Measurements from ENCODE around the gene SLC7A6OS. TPM values are rescaled to one million over a fixed set of nuclear protein-coding genes. Genes with fewer than 3 reads are reported as not detected.

The SLC7A6OS gene
- polyA plus RNA-seq, 3 donors, result 9.3 to 10.5 (median 9.7) TPM

- Histone ChIP-seq H3K79me2 (ENCODE audit: insufficient read depth, low read length) (peaks cover 15% of the 10 kb centered on the region), H3K4me3 (replicated peaks in 1 of 3; ENCODE audit: low read depth in 2 of 3, low read length in 3 of 3) (no peak overlapping the region), H3K4me1 (ENCODE audit: control insufficient read depth in 1 of 2, insufficient read depth in 2 of 2, low read length in 2 of 2) (peaks cover 20 to 23% of the 10 kb centered on the region in 2 donors), H3K9me3 (replicated peaks in 1 of 2; ENCODE audit: control insufficient read depth in 1 of 2, insufficient read depth in 1 of 2, low read length in 2 of 2) (no peaks in the 10 kb centered on the region), H3K4me2 (replicated peaks; ENCODE audit: extremely low read depth, low read length, poor library complexity, severe bottlenecking) (no peak overlapping the region), H3K9ac (ENCODE audit: insufficient read depth, low read length, poor library complexity, severe bottlenecking) (no peak overlapping the region), H3K36me3 (replicated peaks in 1 of 2; ENCODE audit: control insufficient read depth in 1 of 2, insufficient read depth in 2 of 2, low read length in 2 of 2) (peaks cover 55 to 77% of the 10 kb centered on the region in 2 donors), H2AFZ (ENCODE audit: insufficient read depth, low read depth, low read length, poor library complexity, severe bottlenecking) (no peak overlapping the region), H3K27me3 (ENCODE audit: control insufficient read depth in 2 of 2, insufficient read depth in 2 of 2, low read length in 2 of 2) (no peaks in the 10 kb centered on the region), H3K27ac (ENCODE audit: low read depth in 1 of 2, low read length in 2 of 2) (no peak overlapping the region), H4K20me1 (ENCODE audit: insufficient read depth, low read length) (peaks cover 8% of the 10 kb centered on the region)
- no peak overlapping the region for H3K27ac Mint-ChIP-seq
- TF ChIP-seq CTCF (IDR thresholded peaks at IDR 0.05), result no peak
- H3K27me3 Mint-ChIP-seq (ENCODE audit: low read depth in 3 of 3), result peaks cover 0 to 2% (median 0%) of the 10 kb centered on the region in 3 donors
- DNase-seq, result no peak
- no peak overlapping the region for H3K4me3 Mint-ChIP-seq
- H3K36me3 Mint-ChIP-seq, result peaks cover 63 to 90% of the 10 kb centered on the region in 2 donors
- intact Hi-C loops (cut with micrococcal nuclease), result no loop called here
- 100% methylated on average over 2 of the region's 5 CpGs for WGBS (ENCODE audit: insufficient coverage)
- H3K9me3 Mint-ChIP-seq, result peaks cover 0 to 2% (median 0%) of the 10 kb centered on the region in 7 donors
- peaks cover 28% of the 10 kb centered on the region for H3K4me1 Mint-ChIP-seq
Observed at GRCh38 chr16:68252383-68252782, 58.4 kb downstream of the SLC7A6OS start.

DNA sequence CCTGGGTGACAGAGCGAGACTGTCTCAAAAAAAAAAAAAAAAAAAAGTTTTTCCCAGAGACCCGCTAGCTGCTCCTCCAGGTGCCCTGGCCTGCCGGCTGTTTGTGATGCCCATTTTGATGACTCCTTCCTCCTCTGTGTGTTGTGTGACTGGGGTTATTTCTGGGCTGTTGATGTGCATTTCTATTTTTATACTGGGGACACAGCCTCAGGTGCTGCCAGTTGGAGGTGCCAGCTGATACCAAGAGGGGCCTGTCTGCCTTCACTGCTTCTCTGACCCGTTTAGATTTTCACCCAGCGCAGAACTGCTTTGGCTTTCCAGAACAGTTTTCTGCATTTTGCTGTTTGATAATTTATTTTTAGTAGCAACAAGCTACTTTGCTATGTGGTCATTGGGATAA lies 58.9 kb downstream of the SLC7A6OS start:
- intact Hi-C loops (cut with micrococcal nuclease), result no loop called here
- H3K27ac Mint-ChIP-seq, result no peak overlapping the region
- H3K27me3 Mint-ChIP-seq (ENCODE audit: low read depth in 3 of 3), result peaks cover 0 to 2% (median 0%) of the 10 kb centered on the region in 3 donors
- Histone ChIP-seq H3K79me2 (ENCODE audit: insufficient read depth, low read length) (peaks cover 20% of the 10 kb centered on the region), H3K4me2 (replicated peaks; ENCODE audit: extremely low read depth, low read length, poor library complexity, severe bottlenecking) (no peak overlapping the region), H3K4me1 (ENCODE audit: control insufficient read depth in 1 of 2, insufficient read depth in 2 of 2, low read length in 2 of 2) (peaks cover 20 to 23% of the 10 kb centered on the region in 2 donors), H4K20me1 (ENCODE audit: insufficient read depth, low read length) (peaks cover 8% of the 10 kb centered on the region), H2AFZ (ENCODE audit: insufficient read depth, low read depth, low read length, poor library complexity, severe bottlenecking) (no peak overlapping the region), H3K36me3 (replicated peaks in 1 of 2; ENCODE audit: control insufficient read depth in 1 of 2, insufficient read depth in 2 of 2, low read length in 2 of 2) (peaks cover 55 to 77% of the 10 kb centered on the region in 2 donors), H3K4me3 (replicated peaks in 1 of 3; ENCODE audit: low read depth in 2 of 3, low read length in 3 of 3) (no peak overlapping the region), H3K27ac (ENCODE audit: low read depth in 1 of 2, low read length in 2 of 2) (no peak overlapping the region), H3K9me3 (replicated peaks in 1 of 2; ENCODE audit: control insufficient read depth in 1 of 2, insufficient read depth in 1 of 2, low read length in 2 of 2) (no peaks in the 10 kb centered on the region), H3K27me3 (ENCODE audit: control insufficient read depth in 2 of 2, insufficient read depth in 2 of 2, low read length in 2 of 2) (no peaks in the 10 kb centered on the region), H3K9ac (ENCODE audit: insufficient read depth, low read length, poor library complexity, severe bottlenecking) (no peak overlapping the region)
- 82% methylated on average over 3 of the region's 5 CpGs for WGBS (ENCODE audit: insufficient coverage)
- peaks cover 63 to 89% of the 10 kb centered on the region in 2 donors for H3K36me3 Mint-ChIP-seq
- no peak for DNase-seq
- no peak overlapping the region for H3K4me3 Mint-ChIP-seq
- H3K4me1 Mint-ChIP-seq, result peaks cover 28% of the 10 kb centered on the region
- no peak for TF ChIP-seq CTCF (IDR thresholded peaks at IDR 0.05)
- H3K9me3 Mint-ChIP-seq, result peaks cover 0 to 2% (median 0%) of the 10 kb centered on the region in 7 donors
